WTC11 (cell line): ENCODE results near the gene YIPF2. TPM values are rescaled to one million over a fixed set of nuclear protein-coding genes. Genes with fewer than 3 reads are reported as not detected.

Experiments used
- ATAC-seq: fragments of 200-7000 bp; cut with Tn5 transposase; 2 replicates; pipeline ENCODE4 v1.10.0; 2021; ENCODE audit warnings: mild to moderate bottlenecking, moderate library complexity
- CTCF ChIA-PET: fragments of 300-600 bp; sonication (Branson Sonifier 250); formaldehyde crosslinking; loops from one replicate; lab custom pipeline; 2021; ENCODE audit warnings: antibody characterized with exemption; lab: Charles Lee
- POLR2A ChIA-PET: fragments of 350-600 bp; sonication (Branson Sonifier 250); formaldehyde crosslinking; loops from one replicate; lab custom pipeline; 2021; ENCODE audit warnings: antibody characterized with exemption; lab: Charles Lee
- DNase-seq: peaks from one replicate; pipeline ENCODE4 v3.0.0; 2021; ENCODE audit warnings: low spot score
- H3K27ac Mint-ChIP-seq: 2 replicates; pipeline ENCODE4 v1.8.0; 2021; ENCODE audit warnings: mixed read lengths
- H3K27me3 Mint-ChIP-seq: 2 replicates; pipeline ENCODE4 v1.8.0; 2021; ENCODE audit warnings: low read depth, mild to moderate bottlenecking, moderate library complexity, mixed read lengths
- H3K36me3 Mint-ChIP-seq: 2 replicates; pipeline ENCODE4 v1.8.0; 2021; ENCODE audit warnings: mixed read lengths
- H3K4me1 Mint-ChIP-seq: 2 replicates; pipeline ENCODE4 v1.8.0; 2022; ENCODE audit warnings: mixed read lengths
- H3K4me3 Mint-ChIP-seq: 2 replicates; pipeline ENCODE4 v1.8.0; 2021; ENCODE audit warnings: mild to moderate bottlenecking, moderate library complexity, mixed read lengths
- H3K9me3 Mint-ChIP-seq: 2 replicates; pipeline ENCODE4 v1.8.0; 2021; ENCODE audit warnings: mixed read lengths
- EMX1 ChIP-seq: fragments of 250-450 bp; sonication (Bioruptor Pico); IDR thresholded peaks from 2 replicates; pipeline ENCODE4 v1.8.0; 2021; ENCODE audit warnings: mild to moderate bottlenecking
- ETV6 ChIP-seq: sonication (generic); formaldehyde crosslinking; IDR thresholded peaks from 2 replicates; pipeline ENCODE4 v1.8.1; 2022; ENCODE audit warnings: mild to moderate bottlenecking, missing genetic modification reagents
- HMGA2 ChIP-seq: fragments of 250-450 bp; sonication (Bioruptor Pico); IDR thresholded peaks from 2 replicates; pipeline ENCODE4 v1.4.0; 2021; ENCODE audit warnings: mild to moderate bottlenecking, moderate library complexity
- IRF2 ChIP-seq: sonication (generic); formaldehyde crosslinking; IDR thresholded peaks from 2 replicates; pipeline ENCODE4 v1.8.0; 2022; ENCODE audit warnings: low read depth, missing genetic modification reagents, borderline replicate concordance
- NR2C2 ChIP-seq: sonication (generic); formaldehyde crosslinking; IDR thresholded peaks from 2 replicates; pipeline ENCODE4 v1.8.0; 2022; ENCODE audit warnings: mild to moderate bottlenecking, missing genetic modification reagents
- RORB ChIP-seq: fragments of 250-450 bp; sonication (Bioruptor Pico); IDR thresholded peaks from 2 replicates; pipeline ENCODE4 v1.9.0; 2021; ENCODE audit warnings: mild to moderate bottlenecking
- ZNF317 ChIP-seq: sonication (generic); formaldehyde crosslinking; IDR thresholded peaks from 2 replicates; pipeline ENCODE4 v1.8.1; 2023; ENCODE audit warnings: low read depth, mild to moderate bottlenecking, moderate library complexity, missing genetic modification reagents, borderline replicate concordance
- ZNF423 ChIP-seq: fragments of 250-450 bp; sonication (Bioruptor Pico); IDR thresholded peaks from 2 replicates; pipeline ENCODE4 v2.1.2; 2022; ENCODE audit warnings: mild to moderate bottlenecking, moderate library complexity
- ZNF671 ChIP-seq: fragments of 250-450 bp; sonication (Bioruptor Pico); IDR thresholded peaks from 2 replicates; pipeline ENCODE4 v1.8.0; 2021; ENCODE audit warnings: mild to moderate bottlenecking
- total RNA-seq: library from RNA; stranded (reverse); gene quantifications from 3 replicates; pipeline ENCODE4 v1.2.3, GENCODE V29; 2021
- TF ChIP-seq, protein P1 (sequence below): sonication (generic); formaldehyde crosslinking; IDR thresholded peaks from 2 replicates; pipeline ENCODE4 v1.8.1; 2022; ENCODE audit warnings: low read depth, mild to moderate bottlenecking, moderate library complexity, missing genetic modification reagents, borderline replicate concordance
- TF ChIP-seq, protein P2 (sequence below): sonication (generic); formaldehyde crosslinking; IDR thresholded peaks from 2 replicates; pipeline ENCODE4 v1.8.0; 2022; ENCODE audit warnings: missing genetic modification reagents
- TF ChIP-seq, protein P3 (sequence below): fragments of 250-450 bp; sonication (Bioruptor Pico); conservative IDR thresholded peaks from 2 replicates; pipeline ENCODE4 v1.9.0; 2021; ENCODE audit warnings: mild to moderate bottlenecking
- TF ChIP-seq, protein P4 (sequence below): sonication (generic); formaldehyde crosslinking; IDR thresholded peaks from 2 replicates; pipeline ENCODE4 v1.8.1; 2023; ENCODE audit warnings: mild to moderate bottlenecking, missing genetic modification reagents, moderate library complexity
- TF ChIP-seq, protein P5 (sequence below): sonication (generic); formaldehyde crosslinking; IDR thresholded peaks from 2 replicates; pipeline ENCODE4 v1.8.1; 2023; ENCODE audit warnings: mild to moderate bottlenecking, missing genetic modification reagents
- TF ChIP-seq, protein P6 (sequence below): fragments of 250-450 bp; sonication (Bioruptor Pico); IDR thresholded peaks from 2 replicates; pipeline ENCODE4 v1.8.0; 2021; ENCODE audit warnings: mild to moderate bottlenecking

YIPF2 gene
- total RNA-seq, 1 experiment from 2014 or later: 65.5 TPM

DNA sequence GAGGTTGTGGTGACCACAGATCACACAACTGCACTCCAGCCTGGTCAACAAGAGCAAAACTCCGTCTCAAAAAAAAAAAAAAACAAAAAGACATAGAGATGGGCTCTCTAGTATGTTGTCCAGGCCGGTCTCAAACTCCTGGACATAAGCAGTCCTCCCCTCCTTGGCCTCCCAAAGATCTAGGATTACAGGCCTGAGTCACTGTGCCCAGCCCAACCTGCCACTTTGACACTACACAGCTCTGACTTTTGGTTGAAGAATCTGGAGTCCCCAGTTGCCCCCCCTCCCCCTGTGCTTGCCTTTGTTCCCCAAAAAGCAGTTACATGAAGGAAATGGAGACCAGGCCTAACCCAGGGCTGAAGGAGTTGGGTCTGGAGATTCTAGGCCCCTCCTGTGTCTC is 44.2 kb downstream of the YIPF2 start:
- ChIA-PET CTCF (interaction anchor here (1.0 to 3.1 kb wide), 3 partner anchors 13 to 26 kb away, joined by 3 to 17 read pairs (median 9); no protein-coding TSS in a partner anchor), POLR2A (no interaction called here)
- Mint-ChIP-seq H3K36me3 (no peaks in the 10 kb centered on the region), H3K9me3 (no peaks in the 10 kb centered on the region), H3K4me1 (peaks cover 73% of the 10 kb centered on the region), H3K27me3 (no peaks in the 10 kb centered on the region), H3K27ac (no peak overlapping the region), H3K4me3 (no peak overlapping the region)
- no peak for DNase-seq
- ATAC-seq: no peak
- TF ChIP-seq ZNF671 (CRISPR knock-in tag): no peak

DNA sequence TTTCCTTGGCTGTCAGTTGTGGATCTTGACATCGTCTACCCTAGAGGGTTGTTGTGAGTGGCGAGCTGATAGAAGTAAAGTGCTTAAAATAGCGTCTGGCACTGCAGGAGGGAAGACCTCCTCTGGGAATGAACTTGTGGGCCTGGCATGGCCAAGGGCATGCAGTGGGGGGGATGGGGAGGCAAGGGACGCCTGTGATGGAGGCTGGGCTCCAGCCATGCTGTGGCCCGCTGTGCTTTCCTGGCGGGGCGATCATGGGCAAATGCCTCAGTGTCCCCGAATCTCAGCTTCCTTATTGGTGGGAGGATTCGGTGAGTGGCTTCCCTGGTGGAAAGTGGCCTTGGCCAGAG is 46.4 kb downstream of the YIPF2 start:
- ATAC-seq (no peak), DNase-seq (no peak)
- H3K4me1 Mint-ChIP-seq: peaks cover 65% of the 10 kb centered on the region
- ChIA-PET POLR2A (interaction anchor here (1.4 kb wide), 1 partner anchor 11 kb away, joined by 8 read pairs; no protein-coding TSS in a partner anchor), CTCF (interaction anchor here (0.5 to 5.2 kb wide), 11 partner anchors 10 to 505 kb away, joined by 3 to 61 read pairs (median 9); partner anchors contain the start of genes CARM1 and DNM2)
- H3K27ac Mint-ChIP-seq: peak overlapping the region; percentile 98
- H3K4me3 Mint-ChIP-seq: peak overlapping the region; percentile 22; the same call in 1 of the 2 replicates
- H3K27me3 Mint-ChIP-seq: no peaks in the 10 kb centered on the region
- H3K36me3 Mint-ChIP-seq: no peaks in the 10 kb centered on the region
- H3K9me3 Mint-ChIP-seq: no peaks in the 10 kb centered on the region
- TF ChIP-seq ZNF317 (CRISPR knock-in tag) (no peak), HMGA2 (CRISPR knock-in tag) (no peak)

DNA sequence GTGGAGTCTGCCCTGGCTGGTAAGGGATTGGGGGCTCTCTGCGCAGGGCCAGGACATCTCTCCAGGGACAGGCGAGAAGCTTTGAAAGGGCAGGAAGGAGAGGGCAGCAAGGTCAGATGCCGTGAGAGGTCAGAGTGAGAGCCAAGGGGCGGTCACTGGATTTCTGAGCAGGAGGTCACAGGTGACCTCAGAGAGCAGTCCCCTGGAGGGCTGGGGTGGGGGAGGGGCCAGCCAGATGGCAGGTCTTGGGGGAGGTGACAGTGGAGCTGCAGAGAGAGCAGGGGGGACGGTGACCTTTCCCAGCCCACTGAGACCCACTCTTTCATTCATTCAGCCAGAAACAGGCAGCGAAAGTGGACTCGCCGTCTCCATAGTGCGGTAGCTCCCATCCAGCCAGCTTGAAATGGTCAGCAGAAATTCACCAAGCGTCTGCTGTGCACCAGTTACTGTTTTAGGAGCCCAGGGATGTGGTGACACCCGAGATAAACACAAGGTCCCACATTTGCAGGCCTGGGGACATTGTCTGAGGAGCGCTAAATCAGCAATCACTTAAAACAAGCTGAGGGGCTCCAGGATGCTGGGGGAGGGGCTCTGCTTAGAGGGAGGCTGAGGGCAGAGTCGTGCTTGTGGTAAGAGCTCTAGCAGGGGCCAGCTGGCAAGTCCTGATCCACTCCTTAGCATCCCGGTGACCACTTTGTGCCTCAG is 46.9 kb downstream of the YIPF2 start:
- H3K4me3 Mint-ChIP-seq: peak overlapping the region; percentile 53
- H3K4me1 Mint-ChIP-seq: peaks cover 61% of the 10 kb centered on the region
- POLR2A ChIA-PET: interaction anchor here (1.4 kb wide), 1 partner anchor 12 kb away, joined by 8 read pairs; no protein-coding TSS in a partner anchor
- H3K36me3 Mint-ChIP-seq: no peaks in the 10 kb centered on the region
- H3K9me3 Mint-ChIP-seq: no peaks in the 10 kb centered on the region
- CTCF ChIA-PET: interaction anchor here (0.5 to 5.2 kb wide), 12 partner anchors 9 to 505 kb away, joined by 3 to 61 read pairs (median 9); partner anchors contain the start of genes CARM1 and DNM2
- TF ChIP-seq, protein P1, sequence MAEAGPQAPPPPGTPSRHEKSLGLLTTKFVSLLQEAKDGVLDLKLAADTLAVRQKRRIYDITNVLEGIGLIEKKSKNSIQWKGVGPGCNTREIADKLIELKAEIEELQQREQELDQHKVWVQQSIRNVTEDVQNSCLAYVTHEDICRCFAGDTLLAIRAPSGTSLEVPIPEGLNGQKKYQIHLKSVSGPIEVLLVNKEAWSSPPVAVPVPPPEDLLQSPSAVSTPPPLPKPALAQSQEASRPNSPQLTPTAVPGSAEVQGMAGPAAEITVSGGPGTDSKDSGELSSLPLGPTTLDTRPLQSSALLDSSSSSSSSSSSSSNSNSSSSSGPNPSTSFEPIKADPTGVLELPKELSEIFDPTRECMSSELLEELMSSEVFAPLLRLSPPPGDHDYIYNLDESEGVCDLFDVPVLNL (CRISPR knock-in tag): no peak
- TF ChIP-seq, protein P2, sequence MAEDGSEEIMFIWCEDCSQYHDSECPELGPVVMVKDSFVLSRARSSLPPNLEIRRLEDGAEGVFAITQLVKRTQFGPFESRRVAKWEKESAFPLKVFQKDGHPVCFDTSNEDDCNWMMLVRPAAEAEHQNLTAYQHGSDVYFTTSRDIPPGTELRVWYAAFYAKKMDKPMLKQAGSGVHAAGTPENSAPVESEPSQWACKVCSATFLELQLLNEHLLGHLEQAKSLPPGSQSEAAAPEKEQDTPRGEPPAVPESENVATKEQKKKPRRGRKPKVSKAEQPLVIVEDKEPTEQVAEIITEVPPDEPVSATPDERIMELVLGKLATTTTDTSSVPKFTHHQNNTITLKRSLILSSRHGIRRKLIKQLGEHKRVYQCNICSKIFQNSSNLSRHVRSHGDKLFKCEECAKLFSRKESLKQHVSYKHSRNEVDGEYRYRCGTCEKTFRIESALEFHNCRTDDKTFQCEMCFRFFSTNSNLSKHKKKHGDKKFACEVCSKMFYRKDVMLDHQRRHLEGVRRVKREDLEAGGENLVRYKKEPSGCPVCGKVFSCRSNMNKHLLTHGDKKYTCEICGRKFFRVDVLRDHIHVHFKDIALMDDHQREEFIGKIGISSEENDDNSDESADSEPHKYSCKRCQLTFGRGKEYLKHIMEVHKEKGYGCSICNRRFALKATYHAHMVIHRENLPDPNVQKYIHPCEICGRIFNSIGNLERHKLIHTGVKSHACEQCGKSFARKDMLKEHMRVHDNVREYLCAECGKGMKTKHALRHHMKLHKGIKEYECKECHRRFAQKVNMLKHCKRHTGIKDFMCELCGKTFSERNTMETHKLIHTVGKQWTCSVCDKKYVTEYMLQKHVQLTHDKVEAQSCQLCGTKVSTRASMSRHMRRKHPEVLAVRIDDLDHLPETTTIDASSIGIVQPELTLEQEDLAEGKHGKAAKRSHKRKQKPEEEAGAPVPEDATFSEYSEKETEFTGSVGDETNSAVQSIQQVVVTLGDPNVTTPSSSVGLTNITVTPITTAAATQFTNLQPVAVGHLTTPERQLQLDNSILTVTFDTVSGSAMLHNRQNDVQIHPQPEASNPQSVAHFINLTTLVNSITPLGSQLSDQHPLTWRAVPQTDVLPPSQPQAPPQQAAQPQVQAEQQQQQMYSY (CRISPR knock-in tag): peak; percentile 39
- no peak for TF ChIP-seq RORB (CRISPR knock-in tag)
- TF ChIP-seq, protein P3, sequence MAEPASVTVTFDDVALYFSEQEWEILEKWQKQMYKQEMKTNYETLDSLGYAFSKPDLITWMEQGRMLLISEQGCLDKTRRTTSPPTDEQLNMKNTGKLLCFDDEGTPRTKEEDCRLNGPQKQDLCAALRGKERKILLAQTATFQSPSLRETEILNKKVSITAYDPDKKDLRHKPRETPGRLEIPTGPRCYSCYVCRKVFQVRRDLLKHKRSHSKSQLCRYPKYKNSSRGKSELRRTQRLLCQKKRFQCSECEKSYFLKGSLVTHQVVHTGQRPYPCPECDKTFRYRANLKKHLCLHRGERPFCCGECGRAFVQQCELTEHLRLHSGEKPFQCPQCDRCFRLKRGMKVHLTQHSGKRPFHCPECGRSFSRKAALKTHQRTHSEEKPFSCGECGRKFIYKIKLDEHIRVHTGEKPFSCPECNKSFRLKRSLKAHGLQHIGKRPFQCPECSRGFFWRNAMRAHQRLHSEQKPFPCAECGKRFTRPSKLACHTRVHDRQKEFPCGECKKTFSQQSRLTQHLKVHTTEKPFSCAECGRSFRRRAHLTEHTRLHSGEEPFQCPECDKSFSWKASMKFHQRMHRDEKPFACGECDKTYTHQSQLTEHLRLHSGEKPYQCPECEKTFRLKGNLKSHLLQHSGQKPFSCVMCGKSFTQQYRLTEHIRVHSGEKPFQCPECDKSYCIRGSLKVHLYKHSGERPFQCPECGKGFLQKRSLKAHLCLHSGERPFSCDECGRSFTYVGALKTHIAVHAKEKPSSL (CRISPR knock-in tag): no peak
- ATAC-seq: peak; percentile 17
- H3K27ac Mint-ChIP-seq: peak overlapping the region; percentile 98
- DNase-seq: peak; percentile 50
- H3K27me3 Mint-ChIP-seq: no peaks in the 10 kb centered on the region

DNA sequence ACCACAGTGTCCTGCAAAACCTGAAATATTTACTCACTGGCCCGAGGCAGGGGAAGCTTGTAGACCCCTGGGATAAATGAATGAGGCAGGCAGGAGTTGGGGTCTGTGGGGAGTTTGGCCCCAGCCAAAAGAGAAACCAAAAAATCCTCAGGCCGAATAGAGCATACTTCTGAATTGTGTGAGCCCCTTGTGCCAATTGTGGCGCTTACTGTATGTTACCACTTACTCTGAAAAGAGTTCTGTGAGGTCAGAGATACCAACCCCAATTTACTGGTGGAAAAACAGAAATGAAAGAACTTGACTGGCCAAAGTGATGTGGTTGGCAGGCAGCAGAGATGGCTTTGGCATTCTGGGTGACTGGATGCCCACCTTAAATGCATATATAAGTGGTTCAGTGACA is 50.2 kb downstream of the YIPF2 start:
- TF ChIP-seq NR2C2 (CRISPR knock-in tag): no peak
- TF ChIP-seq EMX1: 0 out of 2 replicates have a peak, but pooled peaks have one; percentile 14
- TF ChIP-seq, protein P4, sequence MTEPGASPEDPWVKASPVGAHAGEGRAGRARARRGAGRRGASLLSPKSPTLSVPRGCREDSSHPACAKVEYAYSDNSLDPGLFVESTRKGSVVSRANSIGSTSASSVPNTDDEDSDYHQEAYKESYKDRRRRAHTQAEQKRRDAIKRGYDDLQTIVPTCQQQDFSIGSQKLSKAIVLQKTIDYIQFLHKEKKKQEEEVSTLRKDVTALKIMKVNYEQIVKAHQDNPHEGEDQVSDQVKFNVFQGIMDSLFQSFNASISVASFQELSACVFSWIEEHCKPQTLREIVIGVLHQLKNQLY (CRISPR knock-in tag): no peak
- TF ChIP-seq, protein P5, sequence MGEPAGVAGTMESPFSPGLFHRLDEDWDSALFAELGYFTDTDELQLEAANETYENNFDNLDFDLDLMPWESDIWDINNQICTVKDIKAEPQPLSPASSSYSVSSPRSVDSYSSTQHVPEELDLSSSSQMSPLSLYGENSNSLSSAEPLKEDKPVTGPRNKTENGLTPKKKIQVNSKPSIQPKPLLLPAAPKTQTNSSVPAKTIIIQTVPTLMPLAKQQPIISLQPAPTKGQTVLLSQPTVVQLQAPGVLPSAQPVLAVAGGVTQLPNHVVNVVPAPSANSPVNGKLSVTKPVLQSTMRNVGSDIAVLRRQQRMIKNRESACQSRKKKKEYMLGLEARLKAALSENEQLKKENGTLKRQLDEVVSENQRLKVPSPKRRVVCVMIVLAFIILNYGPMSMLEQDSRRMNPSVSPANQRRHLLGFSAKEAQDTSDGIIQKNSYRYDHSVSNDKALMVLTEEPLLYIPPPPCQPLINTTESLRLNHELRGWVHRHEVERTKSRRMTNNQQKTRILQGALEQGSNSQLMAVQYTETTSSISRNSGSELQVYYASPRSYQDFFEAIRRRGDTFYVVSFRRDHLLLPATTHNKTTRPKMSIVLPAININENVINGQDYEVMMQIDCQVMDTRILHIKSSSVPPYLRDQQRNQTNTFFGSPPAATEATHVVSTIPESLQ (CRISPR knock-in tag): no peak
- TF ChIP-seq, protein P6, sequence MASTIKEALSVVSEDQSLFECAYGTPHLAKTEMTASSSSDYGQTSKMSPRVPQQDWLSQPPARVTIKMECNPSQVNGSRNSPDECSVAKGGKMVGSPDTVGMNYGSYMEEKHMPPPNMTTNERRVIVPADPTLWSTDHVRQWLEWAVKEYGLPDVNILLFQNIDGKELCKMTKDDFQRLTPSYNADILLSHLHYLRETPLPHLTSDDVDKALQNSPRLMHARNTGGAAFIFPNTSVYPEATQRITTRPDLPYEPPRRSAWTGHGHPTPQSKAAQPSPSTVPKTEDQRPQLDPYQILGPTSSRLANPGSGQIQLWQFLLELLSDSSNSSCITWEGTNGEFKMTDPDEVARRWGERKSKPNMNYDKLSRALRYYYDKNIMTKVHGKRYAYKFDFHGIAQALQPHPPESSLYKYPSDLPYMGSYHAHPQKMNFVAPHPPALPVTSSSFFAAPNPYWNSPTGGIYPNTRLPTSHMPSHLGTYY (CRISPR knock-in tag): no peak
- no peak for TF ChIP-seq IRF2 (CRISPR knock-in tag)
- no peak for TF ChIP-seq ETV6 (CRISPR knock-in tag)
- TF ChIP-seq HMGA2 (CRISPR knock-in tag): no peak
- no peak for TF ChIP-seq ZNF423 (CRISPR knock-in tag)
- TF ChIP-seq, all 79 proteins: peak for 1
- ChIA-PET POLR2A (interaction anchor here (2.2 kb wide), 1 partner anchor 10 kb away, joined by 9 read pairs; no protein-coding TSS in a partner anchor), CTCF (interaction anchor here (0.7 to 1.0 kb wide), 2 partner anchors 14 to 20 kb away, joined by 4 read pairs; no protein-coding TSS in a partner anchor)
- Mint-ChIP-seq H3K9me3 (no peaks in the 10 kb centered on the region), H3K4me1 (peaks cover 51% of the 10 kb centered on the region), H3K36me3 (0 out of 2 replicates have a peak, but pooled peaks cover 7% of the 10 kb centered on the region), H3K4me3 (no peak overlapping the region), H3K27me3 (no peaks in the 10 kb centered on the region; the same call in 1 of the 2 replicates), H3K27ac (peak overlapping the region; percentile 96)
- no peak for ATAC-seq
- no peak for DNase-seq
